ENCODE data around the gene CC2D1A.
A peak's percentile ranks its signal among the peaks of the same experiment; 100 is the strongest.
"Not testable (repeated sequence)": the region's sequence is repeated elsewhere in the genome, so short reads cannot be mapped to it uniquely, and the experiment has no call there.

CC2D1A gene

DNA sequence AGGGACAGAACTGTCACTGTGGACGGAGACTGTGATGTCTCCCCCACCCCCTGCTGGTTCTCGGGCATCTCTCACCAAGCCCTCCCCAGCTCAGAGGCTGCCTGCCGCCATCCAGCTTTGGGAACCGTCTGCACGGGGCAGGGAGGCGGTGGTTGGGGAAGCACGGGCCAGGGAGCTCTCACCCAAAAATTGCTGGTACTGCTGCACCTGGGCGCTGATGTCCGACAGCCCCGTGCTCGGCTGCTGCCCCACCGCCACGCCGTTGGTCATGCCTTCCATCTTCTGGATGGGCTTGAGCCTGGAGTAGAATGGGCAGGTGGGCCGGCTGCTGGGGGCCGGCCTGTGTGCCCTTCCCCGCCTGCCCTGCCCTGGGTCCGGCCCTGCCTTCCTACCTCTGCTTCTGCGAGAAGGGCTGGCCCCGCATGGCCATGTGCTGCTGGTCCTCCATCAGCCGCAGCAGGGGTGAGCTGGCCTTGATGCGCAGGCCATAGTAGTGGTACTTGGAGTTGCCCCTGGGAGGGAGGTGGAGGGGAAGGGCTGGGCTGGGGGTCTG lies 62.5 kb downstream of the CC2D1A start:
- no peaks in the 10 kb centered on the region for H3K9me3 ChIP-seq (ENCODE audit: severe bottlenecking)
- H3K36me3 ChIP-seq, result peaks cover 70% of the 10 kb centered on the region
- TF ChIP-seq, protein P1, sequence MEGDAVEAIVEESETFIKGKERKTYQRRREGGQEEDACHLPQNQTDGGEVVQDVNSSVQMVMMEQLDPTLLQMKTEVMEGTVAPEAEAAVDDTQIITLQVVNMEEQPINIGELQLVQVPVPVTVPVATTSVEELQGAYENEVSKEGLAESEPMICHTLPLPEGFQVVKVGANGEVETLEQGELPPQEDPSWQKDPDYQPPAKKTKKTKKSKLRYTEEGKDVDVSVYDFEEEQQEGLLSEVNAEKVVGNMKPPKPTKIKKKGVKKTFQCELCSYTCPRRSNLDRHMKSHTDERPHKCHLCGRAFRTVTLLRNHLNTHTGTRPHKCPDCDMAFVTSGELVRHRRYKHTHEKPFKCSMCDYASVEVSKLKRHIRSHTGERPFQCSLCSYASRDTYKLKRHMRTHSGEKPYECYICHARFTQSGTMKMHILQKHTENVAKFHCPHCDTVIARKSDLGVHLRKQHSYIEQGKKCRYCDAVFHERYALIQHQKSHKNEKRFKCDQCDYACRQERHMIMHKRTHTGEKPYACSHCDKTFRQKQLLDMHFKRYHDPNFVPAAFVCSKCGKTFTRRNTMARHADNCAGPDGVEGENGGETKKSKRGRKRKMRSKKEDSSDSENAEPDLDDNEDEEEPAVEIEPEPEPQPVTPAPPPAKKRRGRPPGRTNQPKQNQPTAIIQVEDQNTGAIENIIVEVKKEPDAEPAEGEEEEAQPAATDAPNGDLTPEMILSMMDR (IDR thresholded peaks at IDR 0.05; ENCODE audit: low read depth, low read length), result no peak
- H3K4me3 ChIP-seq (ENCODE audit: low read depth, low read length), result no peak overlapping the region
- H3K27me3 ChIP-seq (ENCODE audit: insufficient read depth, low read depth, severe bottlenecking), result no peaks in the 10 kb centered on the region
- H3K27ac ChIP-seq, result no peak overlapping the region
- DNase-seq, result no peak

DNA sequence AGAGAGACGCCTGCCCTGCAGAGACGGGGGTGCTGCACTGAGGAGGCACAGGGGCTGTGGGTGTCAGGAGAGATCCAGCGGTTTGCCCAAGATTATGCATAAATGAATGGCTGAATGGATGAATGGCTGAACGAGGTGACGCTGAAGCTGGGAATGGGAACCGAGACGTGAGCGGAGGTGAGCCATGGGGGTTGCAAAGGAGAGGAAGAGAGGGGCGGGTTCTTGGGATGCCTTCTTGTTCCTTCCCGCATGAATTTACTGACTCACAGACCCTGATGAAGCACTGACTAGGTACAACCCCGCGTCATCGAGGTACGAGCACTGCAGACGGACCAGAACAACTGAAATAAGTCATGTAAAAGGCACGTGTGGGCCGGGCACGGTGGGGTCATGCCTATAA lies 63.0 kb downstream of the CC2D1A start:
- TF ChIP-seq, protein P1 (IDR thresholded peaks at IDR 0.05; ENCODE audit: low read depth, low read length), result no peak
- no peak for DNase-seq
- no peak overlapping the region for H3K27ac ChIP-seq
- H3K4me3 ChIP-seq (ENCODE audit: low read depth, low read length), result no peak overlapping the region
- no peaks in the 10 kb centered on the region for H3K9me3 ChIP-seq (ENCODE audit: severe bottlenecking)
- H3K27me3 ChIP-seq (ENCODE audit: insufficient read depth, low read depth, severe bottlenecking), result no peaks in the 10 kb centered on the region
- peaks cover 72% of the 10 kb centered on the region for H3K36me3 ChIP-seq

DNA sequence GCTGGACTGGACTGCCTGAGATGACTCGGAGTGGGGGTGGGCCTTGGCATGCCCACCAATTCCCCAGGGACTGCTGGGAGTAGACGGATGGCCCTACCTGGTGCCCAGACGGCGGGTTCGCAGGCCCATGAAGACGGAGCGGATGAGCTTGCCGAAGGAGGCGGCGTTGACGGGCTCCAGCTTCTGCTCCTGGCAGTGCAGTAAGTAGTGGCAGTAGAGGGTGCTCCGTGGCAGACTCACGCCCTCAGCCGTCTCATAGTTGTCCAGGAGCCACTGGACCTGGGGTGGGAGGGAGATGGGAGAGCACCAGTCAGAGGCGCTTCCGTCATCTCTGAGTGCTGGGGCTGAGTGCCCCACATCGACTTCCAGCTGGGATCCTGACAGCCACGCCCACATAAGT lies 63.9 kb downstream of the CC2D1A start:
- DNase-seq, result no peak
- TF ChIP-seq, protein P1 (IDR thresholded peaks at IDR 0.05; ENCODE audit: low read depth, low read length), result no peak
- H3K27ac ChIP-seq, result no peak overlapping the region
- H3K4me3 ChIP-seq (ENCODE audit: low read depth, low read length), result no peak overlapping the region
- H3K36me3 ChIP-seq, result peaks cover 67% of the 10 kb centered on the region
- no peaks in the 10 kb centered on the region for H3K27me3 ChIP-seq (ENCODE audit: insufficient read depth, low read depth, severe bottlenecking)
- no peaks in the 10 kb centered on the region for H3K9me3 ChIP-seq (ENCODE audit: severe bottlenecking)

DNA sequence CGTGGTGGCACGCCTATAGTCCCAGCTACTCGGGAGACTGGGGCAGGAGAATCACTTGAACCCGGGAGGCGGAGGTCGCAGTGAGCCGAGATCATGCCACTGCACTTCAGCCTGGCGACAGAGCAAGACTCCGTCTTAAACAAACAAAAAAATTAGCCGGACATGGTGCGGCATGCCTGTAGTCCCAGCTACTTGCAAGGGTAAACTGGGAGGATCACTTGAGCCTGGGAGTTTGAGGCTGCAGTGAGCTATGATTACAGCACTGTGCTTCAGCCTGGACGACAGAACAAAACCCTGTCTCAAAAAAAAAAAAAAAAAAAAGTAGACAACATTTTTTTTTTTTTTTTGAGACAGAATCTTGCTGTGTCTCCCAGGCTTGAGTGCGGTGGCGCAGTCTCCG lies 65.9 kb downstream of the CC2D1A start:
- H3K9me3 ChIP-seq (ENCODE audit: severe bottlenecking); H3K27ac ChIP-seq; H3K27me3 ChIP-seq (ENCODE audit: insufficient read depth, low read depth, severe bottlenecking); H3K4me3 ChIP-seq (ENCODE audit: low read depth, low read length); DNase-seq: not testable (repeated sequence)
- peaks cover 66% of the 10 kb centered on the region for H3K36me3 ChIP-seq

DNA sequence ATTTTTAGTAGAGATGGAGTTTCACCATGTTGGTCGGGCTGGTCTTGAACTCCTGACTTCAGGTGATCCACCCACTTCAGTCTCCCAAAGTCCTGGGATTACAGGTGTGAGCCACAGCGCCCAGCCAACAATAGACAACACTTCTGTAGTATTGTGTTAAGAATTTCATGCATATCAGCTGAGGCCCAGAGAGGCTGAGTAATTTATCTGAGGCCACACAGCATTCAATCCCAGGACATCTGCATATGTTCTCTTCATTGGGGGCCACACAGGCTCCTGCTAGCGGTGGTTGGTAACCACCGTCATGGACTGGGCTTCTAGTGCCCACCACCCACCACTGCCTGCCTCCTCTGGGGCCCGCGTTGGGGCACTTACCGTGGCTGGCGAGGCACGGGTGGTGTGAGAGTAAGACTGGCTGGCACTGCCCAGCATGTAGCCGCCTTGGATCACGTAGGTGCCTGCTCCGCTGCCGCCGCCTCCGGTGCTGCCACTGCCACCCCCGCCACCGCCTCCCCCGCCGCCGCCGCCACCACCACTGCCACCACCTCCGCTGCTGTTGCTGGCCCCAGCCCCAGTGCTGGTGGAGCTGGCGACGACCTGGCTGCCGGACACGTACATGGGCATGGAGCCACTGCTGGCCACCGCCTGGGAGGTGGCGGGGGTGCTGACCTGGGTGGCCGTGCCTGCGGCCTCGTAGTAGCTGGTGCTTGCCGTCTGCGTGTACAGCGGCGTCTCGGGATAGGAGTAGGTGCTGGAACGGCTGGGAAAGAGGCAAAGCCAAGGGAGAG lies 66.6 kb downstream of the CC2D1A start:
- DNase-seq, result no peak
- no peak overlapping the region for H3K4me3 ChIP-seq (ENCODE audit: low read depth, low read length)
- no peak overlapping the region for H3K27ac ChIP-seq
- TF ChIP-seq, protein P1 (IDR thresholded peaks at IDR 0.05; ENCODE audit: low read depth, low read length), result no peak
- no peaks in the 10 kb centered on the region for H3K27me3 ChIP-seq (ENCODE audit: insufficient read depth, low read depth, severe bottlenecking)
- H3K9me3 ChIP-seq (ENCODE audit: severe bottlenecking), result no peaks in the 10 kb centered on the region
- peaks cover 61% of the 10 kb centered on the region for H3K36me3 ChIP-seq

DNA sequence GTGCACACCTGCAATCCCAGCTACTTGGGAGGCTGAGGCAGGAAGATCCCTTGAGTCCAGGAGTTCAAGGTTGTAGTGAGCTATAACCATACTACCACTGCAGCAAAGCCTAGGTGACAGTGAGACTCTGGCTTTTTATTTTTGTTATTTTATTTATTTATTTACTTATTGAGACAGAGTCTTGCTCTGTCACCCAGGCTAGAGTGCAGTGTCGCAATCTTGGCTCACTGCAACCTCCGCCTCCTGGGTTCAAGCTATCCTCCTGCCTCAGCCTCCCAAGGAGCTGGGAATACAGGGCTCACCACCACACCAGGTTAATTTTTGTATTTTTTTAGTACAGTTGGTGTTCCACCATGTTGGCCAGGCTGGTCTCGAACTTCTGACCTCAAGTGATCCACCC lies 67.5 kb downstream of the CC2D1A start:
- H3K4me3 ChIP-seq (ENCODE audit: low read depth, low read length); DNase-seq: not testable (repeated sequence)
- H3K36me3 ChIP-seq, result peaks cover 52% of the 10 kb centered on the region

DNA sequence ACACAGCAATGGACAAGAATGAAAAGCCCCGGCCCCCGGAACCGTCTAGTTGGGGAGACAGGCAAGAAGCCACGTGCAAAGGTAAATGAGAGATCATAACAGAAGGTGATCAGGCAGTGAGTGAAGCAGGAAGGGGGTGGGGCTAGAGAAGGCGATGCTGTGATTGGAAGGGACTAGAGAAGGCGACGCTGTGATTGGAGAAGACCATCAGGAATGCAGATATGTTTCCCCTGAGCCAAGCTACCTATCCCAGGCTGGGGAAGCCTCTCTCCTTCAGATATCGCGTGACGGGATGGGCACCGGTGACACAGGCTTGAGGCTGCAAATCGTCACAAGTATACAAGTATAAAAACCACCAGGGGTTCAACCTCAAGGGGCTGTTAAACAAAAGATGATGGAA lies 68.1 kb downstream of the CC2D1A start:
- Histone ChIP-seq H3K27ac (no peak overlapping the region), H3K27me3 (ENCODE audit: insufficient read depth, low read depth, severe bottlenecking) (no peaks in the 10 kb centered on the region), H3K4me3 (ENCODE audit: low read depth, low read length) (no peak overlapping the region), H3K36me3 (peaks cover 47% of the 10 kb centered on the region), H3K9me3 (ENCODE audit: severe bottlenecking) (no peaks in the 10 kb centered on the region)
- peak; percentile 76 for DNase-seq
- TF ChIP-seq, protein P1 (IDR thresholded peaks at IDR 0.05; ENCODE audit: low read depth, low read length), result no peak

More for the DNA sequence above, 67.5 kb downstream of the CC2D1A start:
- not testable (repeated sequence) for H3K27me3 ChIP-seq (ENCODE audit: insufficient read depth, low read depth, severe bottlenecking); H3K27ac ChIP-seq; H3K9me3 ChIP-seq (ENCODE audit: severe bottlenecking)

Data from WERI-Rb-1 (cell line).